ENCODE data around the gene AFG1L.

- no peak for TF ChIP-seq CTCF (IDR thresholded peaks at IDR 0.05)
- no peak for TF ChIP-seq POLR2A (IDR thresholded peaks at IDR 0.05)
Observed at GRCh38 chr6:108350528-108350927, 55.7 kb downstream of the AFG1L start.
